K562 (cell line): ENCODE results near the gene COL9A3. TPM values are rescaled to one million over a fixed set of nuclear protein-coding genes. Genes with fewer than 3 reads are reported as not detected.

Experiments
- FOXJ3 ChIP-seq: sonication (generic); formaldehyde crosslinking; IDR thresholded peaks from 2 replicates; pipeline ENCODE4 v1.4.0; 2020; ENCODE audit warnings: mild to moderate bottlenecking, missing genetic modification reagents
- FOXK2 ChIP-seq, 2 experiments: fragments of 450-650 bp; IDR thresholded peaks in 1 of 2; conservative IDR thresholded peaks in 1 of 2; 2 replicates each; pipeline ENCODE4 v1.6.1; 2016; ENCODE audit warnings: low read depth in 2 of 2, mild to moderate bottlenecking in 1 of 2
- MAFK ChIP-seq: IDR thresholded peaks from 2 replicates; pipeline ENCODE4 v1.6.1; 2011; ENCODE audit warnings: low read length, improper control_type of control experiment
- NR2C2 ChIP-seq, 2 experiments: fragments of 200-800 bp in 1 of 2; sonication (Bioruptor generic) in 1 of 2; sonication (generic) in 1 of 2; formaldehyde crosslinking in 1 of 2; IDR thresholded peaks; 2 replicates each; pipeline versions ENCODE4 v1.6.1 to v1.8.0; 2016 to 2022; ENCODE audit warnings: mild to moderate bottlenecking in 1 of 2, missing compliant biosample characterization in 1 of 2, missing genetic modification characterization in 1 of 2, missing genetic modification reagents in 1 of 2
- RAD21 ChIP-seq, 2 experiments: fragments of 250-450 bp in 1 of 2; fragments of 450-650 bp in 1 of 2; sonication (Bioruptor Pico) in 1 of 2; formaldehyde crosslinking in 1 of 2; IDR thresholded peaks in 1 of 2; conservative IDR thresholded peaks in 1 of 2; 2 replicates each; pipeline versions ENCODE4 v1.4.0 to v1.8.0; 2020 to 2022; ENCODE audit warnings: mild to moderate bottlenecking in 2 of 2, moderate library complexity in 1 of 2
- RBBP5 ChIP-seq: fragments of 200-600 bp; sonication (generic); IDR thresholded peaks from 2 replicates; pipeline ENCODE4 v1.6.1; 2012; ENCODE audit warnings: borderline replicate concordance, mild to moderate bottlenecking, low read length, control low read depth, inconsistent platforms; ENCODE audit not compliant: insufficient read depth, poor library complexity, severe bottlenecking
- RBM25 ChIP-seq: fragments of 200-400 bp; formaldehyde crosslinking; IDR thresholded peaks from 2 replicates; pipeline ENCODE4 v1.6.1; 2018; ENCODE audit warnings: low read length, low read depth, moderate library complexity; ENCODE audit not compliant: severe bottlenecking
- SMAD3 ChIP-seq: fragments of 450-650 bp; formaldehyde crosslinking; conservative IDR thresholded peaks from 2 replicates; pipeline ENCODE4 v1.4.0; 2020; ENCODE audit warnings: mild to moderate bottlenecking
- ZBTB17 ChIP-seq: fragments of 450-650 bp; formaldehyde crosslinking; IDR thresholded peaks from 2 replicates; pipeline ENCODE4 v1.4.0; 2020; ENCODE audit warnings: mild to moderate bottlenecking
- ZFX ChIP-seq: sonication (generic); formaldehyde crosslinking; IDR thresholded peaks from 2 replicates; pipeline ENCODE4 v1.8.0; 2022; ENCODE audit warnings: mild to moderate bottlenecking, missing genetic modification reagents, moderate library complexity
- ZNF347 ChIP-seq: fragments of 450-650 bp; formaldehyde crosslinking; IDR thresholded peaks from 2 replicates; pipeline ENCODE4 v1.4.0; 2020; ENCODE audit warnings: low read depth, mild to moderate bottlenecking, moderate library complexity
- ZNF41 ChIP-seq: fragments of 250-450 bp; sonication (Bioruptor Pico); conservative IDR thresholded peaks from 2 replicates; pipeline ENCODE4 v1.4.0; 2020; ENCODE audit warnings: mild to moderate bottlenecking
- polyA plus RNA-seq, 8 experiments: library from polyadenylated mRNA; depleted of rRNA in 4 of 8; stranded (reverse) in 5 of 8; unstranded in 3 of 8; fragments of >200 nt; fragmentation: Nextera tagmentation in 2 of 8; fragmentation: Illumina TruSeq in 1 of 8; extraction: Ambion mirVana in 2 of 8; extraction: Trizol in 1 of 8; gene quantifications; 2 replicates each; pipeline versions ENCODE4 v1.2.1 to v1.2.3, GENCODE V29; 2011 to 2014; ENCODE audit warnings: inconsistent platforms in 1 of 8, missing spikeins in 1 of 8
- total RNA-seq, 7 experiments: library from RNA; depleted of rRNA in 6 of 7; stranded (reverse); fragments of >200 nt in 6 of 7; fragmentation: Illumina TruSeq in 2 of 7; extraction: Trizol in 2 of 7; gene quantifications; 2 replicates each; pipeline versions ENCODE4 v1.2.1 to v1.2.3, GENCODE V29; 2011 to 2021; ENCODE audit warnings: low replicate concordance in 1 of 7
- TF ChIP-seq, protein P1 (sequence below): fragments of 250-450 bp; sonication (Bioruptor Pico); IDR thresholded peaks from 2 replicates; pipeline ENCODE4 v1.4.0; 2020; ENCODE audit warnings: mild to moderate bottlenecking, moderate library complexity
- TF ChIP-seq, protein P2 (sequence below): fragments of 250-450 bp; sonication (Bioruptor Pico); IDR thresholded peaks from 2 replicates; pipeline ENCODE4 v1.4.0; 2020; ENCODE audit warnings: borderline replicate concordance
- TF ChIP-seq, protein P3 (sequence below): sonication (generic); formaldehyde crosslinking; IDR thresholded peaks from 2 replicates; pipeline ENCODE4 v1.8.0; 2022; ENCODE audit warnings: mild to moderate bottlenecking, missing genetic modification reagents, borderline replicate concordance
- TF ChIP-seq, protein P4 (sequence below): fragments of 450-650 bp; formaldehyde crosslinking; IDR thresholded peaks from 2 replicates; pipeline ENCODE4 v1.4.0; 2020; ENCODE audit warnings: mild to moderate bottlenecking, mixed read lengths

Gene COL9A3
- total and polyA plus RNA-seq, 9 of the 15 experiments (the other 6 are each of a cell fraction or from before 2014, with no cell fraction given), result 0.14 to 3.6 (median 0.88) TPM; not detected in 1

DNA sequence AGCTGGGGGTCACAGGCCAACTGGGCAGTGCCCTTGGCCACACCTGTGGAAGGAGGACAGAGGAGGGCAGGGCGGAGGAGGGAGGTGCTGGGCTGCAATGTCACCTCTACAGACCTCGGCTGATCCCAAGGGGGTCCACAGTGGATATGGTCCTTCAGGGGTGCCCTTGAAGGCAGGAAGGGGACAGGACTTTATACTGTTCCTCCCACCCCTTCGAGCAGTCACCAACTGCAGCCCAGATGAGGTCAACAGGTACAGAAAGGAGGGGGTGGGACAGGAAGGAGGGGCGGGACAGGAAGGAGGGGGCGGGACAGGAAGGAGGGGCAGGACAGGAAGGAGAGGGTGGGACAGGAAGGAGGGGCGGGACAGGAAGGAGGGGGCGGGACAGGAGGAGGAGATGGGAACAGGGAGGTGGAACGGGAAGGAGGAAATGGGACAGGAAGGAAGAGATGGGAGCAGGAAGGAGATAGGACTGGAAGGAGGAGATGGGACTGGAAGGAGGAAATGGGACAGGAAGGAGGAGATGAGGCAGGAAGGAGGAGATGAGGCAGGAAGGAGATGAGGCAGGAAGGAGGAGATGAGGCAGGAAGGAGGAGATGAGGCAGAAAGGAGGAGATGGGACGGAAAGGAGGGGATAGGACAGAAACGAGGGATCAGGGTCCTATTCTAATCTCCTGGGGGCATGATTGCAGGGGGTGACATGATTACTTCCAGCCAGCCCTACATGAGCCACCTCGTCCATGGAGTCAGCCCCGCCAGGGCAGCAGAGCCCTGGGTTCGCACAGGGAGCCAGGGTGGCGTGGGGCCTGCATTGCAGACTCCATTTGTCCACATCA lies 39.9 kb upstream of the COL9A3 start (continued):
- TF ChIP-seq NR2C2 (CRISPR knock-in tag; IDR thresholded peaks at IDR 0.05), result no peak
- TF ChIP-seq NR2C2 (tag; IDR thresholded peaks at IDR 0.05), result peak; percentile 50; the same call in 1 of the 2 replicates
- TF ChIP-seq, protein P1, sequence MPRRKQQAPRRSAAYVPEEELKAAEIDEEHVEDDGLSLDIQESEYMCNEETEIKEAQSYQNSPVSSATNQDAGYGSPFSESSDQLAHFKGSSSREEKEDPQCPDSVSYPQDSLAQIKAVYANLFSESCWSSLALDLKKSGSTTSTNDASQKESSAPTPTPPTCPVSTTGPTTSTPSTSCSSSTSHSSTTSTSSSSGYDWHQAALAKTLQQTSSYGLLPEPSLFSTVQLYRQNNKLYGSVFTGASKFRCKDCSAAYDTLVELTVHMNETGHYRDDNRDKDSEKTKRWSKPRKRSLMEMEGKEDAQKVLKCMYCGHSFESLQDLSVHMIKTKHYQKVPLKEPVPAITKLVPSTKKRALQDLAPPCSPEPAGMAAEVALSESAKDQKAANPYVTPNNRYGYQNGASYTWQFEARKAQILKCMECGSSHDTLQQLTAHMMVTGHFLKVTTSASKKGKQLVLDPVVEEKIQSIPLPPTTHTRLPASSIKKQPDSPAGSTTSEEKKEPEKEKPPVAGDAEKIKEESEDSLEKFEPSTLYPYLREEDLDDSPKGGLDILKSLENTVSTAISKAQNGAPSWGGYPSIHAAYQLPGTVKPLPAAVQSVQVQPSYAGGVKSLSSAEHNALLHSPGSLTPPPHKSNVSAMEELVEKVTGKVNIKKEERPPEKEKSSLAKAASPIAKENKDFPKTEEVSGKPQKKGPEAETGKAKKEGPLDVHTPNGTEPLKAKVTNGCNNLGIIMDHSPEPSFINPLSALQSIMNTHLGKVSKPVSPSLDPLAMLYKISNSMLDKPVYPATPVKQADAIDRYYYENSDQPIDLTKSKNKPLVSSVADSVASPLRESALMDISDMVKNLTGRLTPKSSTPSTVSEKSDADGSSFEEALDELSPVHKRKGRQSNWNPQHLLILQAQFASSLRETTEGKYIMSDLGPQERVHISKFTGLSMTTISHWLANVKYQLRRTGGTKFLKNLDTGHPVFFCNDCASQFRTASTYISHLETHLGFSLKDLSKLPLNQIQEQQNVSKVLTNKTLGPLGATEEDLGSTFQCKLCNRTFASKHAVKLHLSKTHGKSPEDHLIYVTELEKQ, result no peak
- no peak for TF ChIP-seq ZBTB17
- no peak for TF ChIP-seq ZNF41 (CRISPR knock-in tag)
- no peak for TF ChIP-seq ZNF347 (CRISPR knock-in tag)
- TF ChIP-seq, protein P2, sequence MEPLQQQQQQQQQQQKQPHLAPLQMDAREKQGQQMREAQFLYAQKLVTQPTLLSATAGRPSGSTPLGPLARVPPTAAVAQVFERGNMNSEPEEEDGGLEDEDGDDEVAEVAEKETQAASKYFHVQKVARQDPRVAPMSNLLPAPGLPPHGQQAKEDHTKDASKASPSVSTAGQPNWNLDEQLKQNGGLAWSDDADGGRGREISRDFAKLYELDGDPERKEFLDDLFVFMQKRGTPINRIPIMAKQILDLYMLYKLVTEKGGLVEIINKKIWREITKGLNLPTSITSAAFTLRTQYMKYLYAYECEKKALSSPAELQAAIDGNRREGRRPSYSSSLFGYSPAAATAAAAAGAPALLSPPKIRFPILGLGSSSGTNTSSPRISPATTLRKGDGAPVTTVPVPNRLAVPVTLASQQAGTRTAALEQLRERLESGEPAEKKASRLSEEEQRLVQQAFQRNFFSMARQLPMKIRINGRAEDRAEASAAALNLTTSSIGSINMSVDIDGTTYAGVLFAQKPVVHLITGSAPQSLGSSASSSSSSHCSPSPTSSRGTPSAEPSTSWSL (CRISPR knock-in tag), result no peak
- TF ChIP-seq FOXK2 (conservative IDR thresholded peaks at IDR 0.05 in 1 of 2, IDR thresholded peaks at IDR 0.05 in 1 of 2; ENCODE audit: low read depth in 2 of 2), result 0 out of 4 replicates have a peak, but pooled peaks of 1 of the 2 experiments have one; percentile 55
- TF ChIP-seq MAFK, result no peak
- TF ChIP-seq RBBP5, result no peak
- TF ChIP-seq SMAD3 (CRISPR knock-in tag), result no peak
- TF ChIP-seq RAD21 (CRISPR knock-in tag; conservative IDR thresholded peaks at IDR 0.05 in 1 of 2, IDR thresholded peaks at IDR 0.05 in 1 of 2), result no peak
- TF ChIP-seq FOXJ3 (CRISPR knock-in tag), result no peak
- TF ChIP-seq, protein P3, sequence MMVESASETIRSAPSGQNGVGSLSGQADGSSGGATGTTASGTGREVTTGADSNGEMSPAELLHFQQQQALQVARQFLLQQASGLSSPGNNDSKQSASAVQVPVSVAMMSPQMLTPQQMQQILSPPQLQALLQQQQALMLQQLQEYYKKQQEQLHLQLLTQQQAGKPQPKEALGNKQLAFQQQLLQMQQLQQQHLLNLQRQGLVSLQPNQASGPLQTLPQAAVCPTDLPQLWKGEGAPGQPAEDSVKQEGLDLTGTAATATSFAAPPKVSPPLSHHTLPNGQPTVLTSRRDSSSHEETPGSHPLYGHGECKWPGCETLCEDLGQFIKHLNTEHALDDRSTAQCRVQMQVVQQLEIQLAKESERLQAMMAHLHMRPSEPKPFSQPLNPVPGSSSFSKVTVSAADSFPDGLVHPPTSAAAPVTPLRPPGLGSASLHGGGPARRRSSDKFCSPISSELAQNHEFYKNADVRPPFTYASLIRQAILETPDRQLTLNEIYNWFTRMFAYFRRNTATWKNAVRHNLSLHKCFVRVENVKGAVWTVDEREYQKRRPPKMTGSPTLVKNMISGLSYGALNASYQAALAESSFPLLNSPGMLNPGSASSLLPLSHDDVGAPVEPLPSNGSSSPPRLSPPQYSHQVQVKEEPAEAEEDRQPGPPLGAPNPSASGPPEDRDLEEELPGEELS (CRISPR knock-in tag), result no peak
- TF ChIP-seq, protein P4, sequence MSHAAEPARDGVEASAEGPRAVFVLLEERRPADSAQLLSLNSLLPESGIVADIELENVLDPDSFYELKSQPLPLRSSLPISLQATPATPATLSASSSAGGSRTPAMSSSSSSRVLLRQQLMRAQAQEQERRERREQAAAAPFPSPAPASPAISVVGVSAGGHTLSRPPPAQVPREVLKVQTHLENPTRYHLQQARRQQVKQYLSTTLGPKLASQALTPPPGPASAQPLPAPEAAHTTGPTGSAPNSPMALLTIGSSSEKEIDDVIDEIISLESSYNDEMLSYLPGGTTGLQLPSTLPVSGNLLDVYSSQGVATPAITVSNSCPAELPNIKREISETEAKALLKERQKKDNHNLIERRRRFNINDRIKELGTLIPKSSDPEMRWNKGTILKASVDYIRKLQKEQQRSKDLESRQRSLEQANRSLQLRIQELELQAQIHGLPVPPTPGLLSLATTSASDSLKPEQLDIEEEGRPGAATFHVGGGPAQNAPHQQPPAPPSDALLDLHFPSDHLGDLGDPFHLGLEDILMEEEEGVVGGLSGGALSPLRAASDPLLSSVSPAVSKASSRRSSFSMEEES (CRISPR knock-in tag), result no peak
- no peak for TF ChIP-seq ZFX (CRISPR knock-in tag)
- no peak for TF ChIP-seq RBM25
